ENCODE results near the gene AP4B1.

AP4B1 gene

DNA sequence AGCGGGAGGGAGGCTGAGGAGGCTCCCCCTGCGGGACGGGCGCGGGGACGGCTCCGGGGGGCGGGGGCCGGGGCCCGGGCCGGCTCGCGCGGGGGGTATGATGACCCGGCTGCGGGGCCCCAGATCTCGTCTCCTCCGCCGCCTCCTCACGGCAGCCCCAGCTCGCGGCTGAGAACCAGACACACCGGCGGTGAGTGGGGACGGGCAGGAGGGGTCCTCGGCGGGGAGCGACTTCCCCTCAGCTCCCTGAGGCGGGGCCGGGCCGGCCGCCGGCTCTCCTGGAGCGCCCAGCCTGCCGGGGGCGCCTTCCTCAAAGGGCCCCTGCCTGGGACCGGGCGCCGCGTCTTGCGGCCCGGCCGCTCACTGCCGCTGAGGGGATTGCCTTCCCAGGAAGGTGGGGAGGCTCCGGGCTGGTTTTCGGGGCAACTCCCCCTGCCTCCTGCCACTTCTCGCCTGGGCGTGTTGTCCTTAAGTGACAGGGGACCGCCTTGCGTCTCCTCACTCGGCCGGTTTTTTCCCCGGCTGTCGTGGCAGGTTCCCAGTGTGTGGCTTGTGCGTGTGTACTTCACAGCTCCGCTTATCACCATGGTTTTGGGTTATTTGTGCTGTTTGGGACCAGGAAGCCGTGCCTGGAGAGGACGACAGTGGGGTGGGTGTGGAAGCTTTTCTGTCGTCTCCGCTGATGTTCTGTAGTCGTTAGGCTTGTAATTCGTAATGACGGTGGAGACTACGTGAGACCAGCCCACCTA lies 25.3 kb upstream of the AP4B1 start:
- peak; percentile 19 for DNase-seq

- DNase-seq, result peak; percentile 88
Observed at GRCh38 chr1:113928941-113929749, 24.5 kb upstream of the AP4B1 start, which contains the start of gene HIPK1. Gene HIPK1, plus strand, starts transcription at chr1:113929324.

DNA sequence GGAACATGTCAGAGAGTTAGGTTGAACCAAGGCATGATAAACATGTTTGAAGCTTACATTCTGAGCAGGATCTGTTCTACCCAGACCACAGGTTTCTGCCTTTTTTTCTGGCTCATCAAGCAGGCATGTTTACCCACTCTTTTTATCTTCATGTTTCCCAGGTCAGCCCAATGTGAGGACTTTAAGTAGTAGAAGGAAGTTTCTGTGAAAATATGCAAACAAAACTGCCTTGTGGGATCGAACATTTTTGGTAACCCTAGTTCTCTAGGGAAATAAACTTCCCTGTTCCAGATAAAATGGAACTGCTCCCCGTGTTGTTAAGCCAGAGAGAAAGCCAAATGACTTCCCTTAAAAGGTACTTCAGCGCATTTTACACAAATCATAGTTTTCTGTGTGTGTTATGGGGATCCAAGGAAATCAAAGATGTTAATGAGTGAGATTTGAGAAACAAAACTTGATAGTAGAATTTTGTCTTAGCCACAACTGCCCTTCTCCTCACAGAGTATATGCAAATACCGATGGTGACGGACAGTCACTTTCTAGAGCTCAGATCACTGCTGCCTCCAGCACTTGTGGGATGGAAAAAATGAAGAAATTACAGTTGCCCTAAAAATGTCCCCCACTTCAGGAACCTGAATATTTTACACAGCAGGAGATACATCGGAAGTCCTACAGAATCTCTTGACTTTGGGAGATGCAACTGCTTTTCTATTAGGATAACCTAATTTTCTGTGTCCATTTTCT lies 23.8 kb upstream of the AP4B1 start:
- no peak for DNase-seq

- no peak for DNase-seq
Observed at GRCh38 chr1:113924473-113924872, 19.9 kb upstream of the AP4B1 start.

DNA sequence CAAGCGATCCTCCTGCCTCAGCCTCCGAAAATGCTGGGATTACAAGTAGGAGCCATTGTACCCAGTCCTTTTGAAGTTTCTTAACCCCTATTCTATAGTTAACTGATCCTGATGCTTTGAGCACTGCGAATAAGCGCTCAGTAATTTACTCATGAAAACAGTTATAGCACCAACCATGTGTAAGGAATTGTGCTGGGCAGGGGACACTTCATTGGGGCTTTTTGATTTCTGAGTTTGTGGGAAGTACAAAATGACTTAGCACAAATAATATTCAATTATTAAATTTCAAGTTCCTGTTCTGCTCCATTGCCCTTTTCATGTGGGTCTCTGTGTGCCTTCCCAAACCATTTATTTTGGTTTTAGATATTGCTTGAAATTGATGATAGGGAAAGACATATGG lies 18.4 kb upstream of the AP4B1 start:
- no peak for DNase-seq

DNA sequence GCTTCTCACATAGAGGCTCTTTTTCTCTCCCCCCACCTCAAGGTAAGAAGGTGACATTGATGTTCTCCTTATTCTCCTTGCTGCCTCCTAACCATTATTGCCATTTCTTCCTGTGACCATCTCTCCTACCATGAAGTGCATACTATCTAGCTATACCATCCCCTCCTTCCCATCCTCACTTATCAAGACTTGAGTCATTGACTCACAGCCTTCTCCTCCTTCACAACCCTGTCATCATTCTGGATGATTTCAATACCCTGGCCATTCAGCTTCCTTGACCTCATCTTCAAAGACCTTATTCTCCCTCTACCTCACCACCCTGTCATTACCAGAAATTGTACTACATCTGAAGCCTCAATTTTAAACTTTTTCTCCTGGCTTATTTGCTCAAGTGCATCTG lies 13.6 kb upstream of the AP4B1 start:
- no peak for DNase-seq

GRCh38 chr1:113917400-113918082 lies 12.9 kb upstream of the AP4B1 start:
- DNase-seq, result peak; percentile 33

DNA sequence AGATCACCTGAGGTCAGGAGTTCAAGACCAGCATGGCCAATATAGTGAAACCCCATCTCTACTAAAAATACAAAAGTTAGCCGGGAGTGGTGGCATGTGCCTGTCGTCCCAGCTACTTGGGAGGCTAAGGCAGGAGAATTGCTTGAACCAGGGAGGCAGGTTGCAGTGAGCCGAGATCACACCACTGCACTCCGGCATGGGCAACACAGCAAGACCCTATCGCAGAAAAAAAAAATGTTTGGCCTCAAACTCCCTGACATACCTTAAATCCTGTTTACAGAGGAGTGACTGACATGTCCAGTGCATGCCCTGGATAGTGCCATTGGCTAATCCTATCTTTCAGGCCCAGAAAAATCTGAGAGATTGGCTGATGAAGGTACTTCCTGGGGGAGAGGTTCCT lies 12.4 kb upstream of the AP4B1 start:
- no peak for DNase-seq

- no peak for DNase-seq
Observed at GRCh38 chr1:113913887-113914664, 9.5 kb upstream of the AP4B1 start.

DNA sequence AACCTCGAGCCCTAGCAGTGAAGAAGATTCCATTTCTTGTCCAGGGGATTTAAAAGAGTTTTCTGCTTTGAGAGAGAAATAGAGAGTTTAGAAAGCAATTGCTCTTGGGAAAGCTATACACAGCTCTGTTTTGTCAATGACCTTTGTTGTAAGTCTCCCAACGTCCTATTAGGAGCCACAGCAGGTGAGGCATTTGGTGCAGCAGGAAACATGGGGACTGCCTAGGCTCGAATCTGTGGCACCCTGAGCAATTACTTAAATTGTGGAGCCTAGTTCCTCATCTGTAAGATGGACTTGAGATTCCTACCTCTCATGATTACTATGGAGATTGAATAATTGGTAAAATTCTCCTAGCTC lies 8.7 kb upstream of the AP4B1 start:
- no peak for DNase-seq

GRCh38 chr1:113912594-113913311 lies 8.2 kb upstream of the AP4B1 start:
- peak; percentile 79 for DNase-seq

DNA sequence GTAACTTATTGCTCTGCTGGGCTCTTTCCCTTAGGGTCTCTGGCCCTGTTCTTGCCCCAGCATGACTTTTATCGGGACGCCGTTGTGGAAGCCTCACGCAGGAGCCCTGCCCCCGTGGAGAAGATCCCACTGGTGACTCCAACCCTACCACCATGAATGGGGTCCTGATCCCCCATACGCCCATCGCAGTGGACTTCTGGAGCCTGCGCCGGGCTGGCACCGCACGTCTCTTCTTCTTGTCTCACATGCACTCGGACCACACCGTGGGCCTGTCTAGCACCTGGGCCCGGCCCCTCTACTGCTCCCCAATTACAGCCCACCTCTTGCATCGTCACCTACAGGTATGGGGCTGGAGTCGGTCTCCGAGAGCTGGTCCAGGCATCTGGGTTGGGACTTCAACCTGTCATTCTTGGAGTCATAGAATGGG lies 849 bp upstream of the AP4B1 start:
- no peak for DNase-seq

DNA sequence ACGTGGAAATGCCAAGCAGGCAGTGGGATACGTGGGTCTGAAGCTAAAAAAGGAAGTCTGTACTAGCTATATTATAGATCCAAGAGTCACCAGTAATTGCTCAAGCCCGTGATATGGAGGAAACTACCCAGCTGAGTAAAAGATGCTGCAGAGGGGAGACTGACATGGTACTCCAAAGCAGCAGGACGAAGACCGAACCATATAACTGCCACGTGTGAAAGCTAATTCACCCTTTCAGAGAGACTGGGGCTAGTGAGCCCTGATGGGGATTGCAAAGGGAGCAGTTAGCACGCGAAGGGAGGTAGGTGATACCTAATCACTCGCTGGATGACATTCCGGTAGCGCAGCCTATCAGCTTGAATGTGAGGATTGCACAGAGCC lies 316 bp downstream of the AP4B1 start:
- DNase-seq, result no peak

DNA sequence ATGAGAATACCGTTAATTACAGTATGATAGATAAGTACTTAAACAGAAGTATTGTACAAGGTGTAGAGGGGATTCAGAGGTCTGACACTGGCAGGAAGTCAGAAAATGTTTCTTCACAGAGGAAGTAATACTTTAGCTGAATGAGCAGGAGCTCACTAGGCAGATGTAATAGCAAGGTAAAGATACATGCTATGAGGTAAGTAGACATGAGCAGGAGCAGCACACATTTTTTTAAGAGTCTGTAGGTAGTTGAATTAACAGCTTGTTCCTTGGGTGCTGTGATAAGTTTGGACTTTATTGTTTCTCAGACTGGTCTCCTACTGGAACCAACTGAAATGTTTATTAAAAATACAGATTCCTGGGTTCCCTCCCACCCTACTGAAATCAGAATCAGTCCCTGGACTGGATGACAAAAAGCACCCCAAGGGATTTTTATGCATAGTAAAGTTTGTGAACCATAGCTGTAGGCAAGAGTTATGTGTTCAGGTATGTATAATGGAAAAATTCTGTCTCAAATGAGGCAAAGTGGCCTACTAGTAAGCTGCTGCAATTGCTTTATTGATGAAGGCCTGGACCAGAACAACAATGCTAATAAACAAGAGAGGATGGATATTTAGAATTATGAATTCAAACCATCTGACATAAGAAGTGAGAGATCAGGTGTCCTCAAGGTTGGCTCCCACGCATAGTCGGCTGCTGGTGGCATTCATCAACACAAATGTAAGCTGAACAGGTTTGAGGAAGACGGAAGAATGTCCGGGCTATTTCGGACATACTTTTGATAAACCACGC lies 902 bp downstream of the AP4B1 start:
- no peak for DNase-seq

DNA sequence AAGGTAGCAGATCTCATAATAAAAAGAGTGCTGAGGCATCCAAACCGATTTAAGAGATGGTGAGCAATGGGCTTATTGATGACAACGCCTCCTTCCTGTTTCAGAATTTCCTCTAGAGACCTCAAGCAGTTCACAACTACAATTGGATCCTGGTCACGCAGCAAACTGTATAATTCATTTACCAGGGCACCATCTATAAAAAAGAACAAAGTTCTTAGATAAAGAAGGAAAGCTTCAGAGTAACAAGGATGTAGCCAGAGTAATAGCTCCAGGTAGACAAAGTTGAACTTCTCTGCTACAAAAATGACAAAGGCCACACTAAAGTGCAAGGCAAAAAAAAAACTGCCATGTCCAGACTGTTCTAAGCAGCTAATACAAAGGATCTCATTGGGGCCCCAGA lies 3.4 kb downstream of the AP4B1 start:
- DNase-seq, result no peak

DNA sequence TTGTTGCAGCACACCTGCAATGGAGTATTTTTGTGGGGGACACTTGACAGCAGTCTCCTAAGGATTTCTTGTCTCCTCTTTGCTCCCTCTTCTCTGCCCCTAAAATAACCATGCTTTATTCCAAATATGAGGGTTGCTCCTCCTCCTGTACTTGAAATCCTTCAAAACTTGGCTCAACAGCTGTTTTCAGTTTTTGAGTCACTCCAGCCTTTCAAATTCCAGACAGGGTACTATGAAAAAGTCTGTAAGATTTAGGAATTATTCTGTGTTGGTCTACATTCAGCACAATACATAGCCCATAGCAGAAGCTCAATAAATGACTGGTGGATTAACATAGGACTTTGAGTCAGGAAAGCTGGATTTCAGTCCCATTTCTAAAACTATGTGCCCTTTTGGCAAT lies 5.5 kb downstream of the AP4B1 start:
- peak; percentile 38 for DNase-seq

DNA sequence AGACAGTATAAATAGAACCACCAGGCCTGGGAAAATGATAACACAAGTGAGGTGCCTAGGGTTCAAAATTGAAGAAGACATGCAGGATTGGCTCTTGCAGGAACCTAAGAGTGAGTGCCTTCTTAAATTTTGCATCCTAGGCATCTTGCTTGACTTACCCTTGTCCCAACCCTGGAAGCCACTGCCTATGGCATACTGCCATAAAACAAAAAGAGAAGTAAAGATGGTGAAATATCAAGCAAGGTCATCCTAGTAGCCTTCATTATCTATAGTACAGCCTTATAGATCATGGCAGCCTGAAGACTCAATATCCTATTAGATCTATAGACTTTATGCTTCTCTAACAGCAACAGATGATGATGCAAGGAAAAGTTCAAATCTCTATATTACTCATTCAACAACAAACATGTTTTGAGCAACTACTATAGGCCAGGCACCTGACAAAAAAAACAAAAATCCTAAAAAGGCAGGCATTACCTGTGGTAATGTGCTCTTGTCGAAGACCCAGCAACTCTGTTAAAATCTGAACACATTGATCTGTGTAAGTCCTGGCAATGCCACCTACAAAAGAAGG lies 6.3 kb downstream of the AP4B1 start:
- no peak for DNase-seq

- DNase-seq, result peak; percentile 16
Observed at GRCh38 chr1:113895961-113896360, 8.6 kb downstream of the AP4B1 start.

DNA sequence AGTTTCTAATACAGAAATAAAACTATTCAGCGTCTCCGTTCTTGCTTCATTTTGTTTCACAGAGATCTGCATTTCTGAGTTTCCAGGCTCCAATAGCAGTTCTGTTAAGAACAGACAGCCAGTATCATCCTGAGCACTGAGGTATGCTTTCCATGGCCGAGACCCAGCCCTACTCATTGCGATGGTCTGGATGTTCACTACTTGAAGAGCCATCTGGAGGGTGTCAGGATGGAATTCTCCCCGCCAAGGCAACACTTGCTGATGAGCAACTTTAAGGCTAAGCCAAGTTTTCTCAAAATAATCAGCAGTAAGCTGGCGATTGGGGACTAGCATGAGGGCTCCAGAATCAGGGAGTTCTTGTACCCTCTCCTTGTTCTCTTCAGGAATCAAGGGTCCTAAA lies 9.5 kb downstream of the AP4B1 start:
- DNase-seq, result no peak

GRCh38 chr1:113893267-113893666 lies 11.3 kb downstream of the AP4B1 start:
- no peak for DNase-seq
